Activated CD8-positive, alpha-beta memory T cell treated with anti-CD3 and anti-CD28 coated beads, Interleukin-2, amount 50 U/mL, for 1 hour (primary cell): Measurements from ENCODE around the gene RAB3A.
A peak's percentile ranks its signal among the peaks of the same experiment; 100 is the strongest.

ENCODE experiments used
- DNase-seq: peaks from one replicate; pipeline ENCODE4 v3.0.0-alpha.2; 2020; ENCODE audit errors: extremely low read depth

The RAB3A gene

GRCh38 chr19:18197941-18198340, 5.9 kb downstream of the RAB3A start:
- DNase-seq = no peak

DNA sequence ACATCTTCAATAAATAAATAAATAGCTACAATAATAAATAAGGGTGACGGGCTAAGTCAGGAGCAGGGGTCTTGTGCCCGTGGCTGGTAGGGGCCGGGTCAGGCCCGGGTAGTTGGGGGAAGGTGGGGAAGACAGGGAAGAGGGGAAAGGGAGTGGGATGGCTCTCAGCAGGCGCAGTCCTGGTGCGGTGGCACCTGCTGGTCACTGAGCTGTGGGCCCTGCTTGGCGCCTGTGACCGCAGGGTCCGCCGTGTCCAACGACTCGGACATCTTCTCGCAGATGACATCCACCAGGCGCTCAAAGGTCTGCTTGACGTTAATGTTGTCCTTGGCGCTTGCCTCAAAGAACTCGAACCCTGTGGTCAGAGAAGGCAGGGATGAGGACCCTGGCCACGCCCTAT, 6.5 kb downstream of the RAB3A start:
- no peak for DNase-seq

- no peak for DNase-seq
These were observed 7.4 kb downstream of the RAB3A start for GRCh38 chr19:18196511-18196845.

DNA sequence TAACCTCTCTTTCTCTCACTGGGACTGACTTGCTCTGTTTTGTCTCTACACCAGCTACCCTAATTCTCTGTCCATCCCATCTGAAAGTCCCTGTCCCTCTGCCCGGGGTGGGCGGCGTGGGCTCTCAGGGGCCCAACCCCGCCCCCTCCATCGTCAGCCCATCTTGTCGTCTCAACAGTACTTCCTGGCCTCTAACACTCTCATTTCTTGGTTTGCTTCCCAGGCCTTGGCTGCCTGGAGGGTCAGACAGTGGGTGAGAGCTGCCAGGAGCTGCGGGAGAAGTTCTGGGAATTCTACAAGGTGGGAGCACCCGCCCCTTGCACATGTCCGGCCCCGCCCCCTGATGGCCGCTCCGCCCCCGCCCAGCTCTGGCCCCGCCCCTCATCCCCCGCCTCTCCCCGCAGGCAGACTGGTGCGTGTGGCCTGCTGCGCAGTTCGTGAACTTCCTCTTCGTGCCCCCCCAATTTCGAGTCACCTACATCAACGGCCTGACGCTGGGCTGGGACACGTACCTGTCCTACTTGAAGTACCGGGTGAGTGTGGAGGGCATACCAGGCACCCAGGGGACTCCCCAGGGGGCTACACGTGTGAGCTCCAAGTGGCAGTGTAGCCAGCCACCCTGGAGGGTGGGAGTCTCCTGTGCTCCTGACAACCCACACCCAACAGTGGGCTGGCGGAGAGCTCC, 9.1 kb downstream of the RAB3A start:
- DNase-seq = no peak

GRCh38 chr19:18194181-18194530, 9.7 kb downstream of the RAB3A start:
- DNase-seq = no peak

- DNase-seq = no peak
These were observed 10.3 kb downstream of the RAB3A start for GRCh38 chr19:18193388-18194180.

GRCh38 chr19:18192673-18193387, 11.0 kb downstream of the RAB3A start, which contains the start of gene MPV17L2:
Gene MPV17L2 (plus strand): TSS chr19:18193218. CDS start chr19:18193282, 64 bp downstream.
- DNase-seq = peak; percentile 98

- DNase-seq = no peak
These were observed 12.2 kb downstream of the RAB3A start for GRCh38 chr19:18191640-18192062.

GRCh38 chr19:18190278-18190677, 13.6 kb downstream of the RAB3A start:
- DNase-seq = no peak

DNA sequence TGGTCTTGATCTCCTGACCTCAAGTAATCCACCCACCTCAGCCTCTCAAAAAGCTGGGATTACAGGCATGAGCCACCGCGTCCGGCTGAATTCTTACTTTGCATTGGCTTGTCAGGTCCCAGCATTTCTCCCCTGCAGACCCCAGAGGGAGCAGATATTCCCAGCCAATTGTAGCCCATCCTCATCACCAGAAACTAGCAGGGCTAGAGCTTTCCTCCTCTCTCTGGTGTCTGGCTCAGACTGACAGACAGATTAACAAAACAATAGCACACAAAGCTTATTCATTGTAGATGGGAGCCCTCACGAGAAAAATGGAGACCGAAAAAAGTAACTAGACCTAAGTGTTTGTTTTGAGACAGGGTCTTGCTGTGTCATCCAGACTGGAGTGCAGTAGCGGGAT, 18.3 kb downstream of the RAB3A start:
- DNase-seq = no peak

- no peak for DNase-seq
These were observed 20.3 kb downstream of the RAB3A start for GRCh38 chr19:18183529-18183928.

GRCh38 chr19:18179957-18180356, 23.9 kb downstream of the RAB3A start:
- no peak for DNase-seq

DNA sequence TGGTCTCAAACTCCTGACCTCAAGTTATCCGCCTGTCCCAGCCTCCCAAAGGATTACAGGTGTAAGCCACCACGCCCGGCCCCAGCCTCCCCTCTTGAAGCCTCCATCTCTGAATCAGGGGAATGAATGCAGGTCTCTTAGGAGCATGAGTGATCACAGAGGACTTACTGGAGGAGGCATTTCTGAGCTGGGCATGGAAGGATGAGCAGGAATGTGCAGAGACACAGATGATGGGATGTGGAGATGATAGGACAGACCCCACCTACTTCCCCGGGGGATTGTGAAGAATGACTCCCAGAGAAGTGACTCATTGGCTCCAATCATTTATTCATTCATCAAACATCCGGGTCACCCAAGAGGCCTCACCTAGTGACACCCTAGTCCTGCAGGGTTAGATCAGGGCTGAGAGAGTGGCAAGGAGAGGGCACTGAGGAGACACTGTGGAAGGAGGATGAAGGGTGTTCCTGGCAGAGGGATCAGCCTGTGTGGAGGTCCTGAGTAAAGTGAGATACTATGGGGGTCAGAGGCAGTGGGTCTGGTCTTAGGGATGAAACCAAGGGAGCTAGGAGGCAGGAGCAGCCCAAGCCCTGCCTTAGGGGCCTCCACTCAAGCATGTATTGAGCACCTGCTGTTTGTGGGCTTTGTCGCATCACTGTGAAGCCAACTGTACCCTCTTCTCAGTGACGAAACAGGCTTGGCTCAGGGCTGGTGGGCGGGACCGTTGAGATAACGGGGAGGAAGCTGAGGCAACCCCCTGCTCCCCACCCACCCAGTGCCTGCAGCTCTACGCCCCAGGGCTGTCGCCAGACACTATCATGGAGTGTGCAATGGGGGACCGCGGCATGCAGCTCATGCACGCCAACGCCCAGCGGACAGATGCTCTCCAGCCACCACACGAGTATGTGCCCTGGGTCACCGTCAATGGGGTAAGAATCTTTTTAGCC, 27.2 kb downstream of the RAB3A start:
- no peak for DNase-seq

- DNase-seq = no peak
These were observed 28.9 kb downstream of the RAB3A start for GRCh38 chr19:18174983-18175382.

DNA sequence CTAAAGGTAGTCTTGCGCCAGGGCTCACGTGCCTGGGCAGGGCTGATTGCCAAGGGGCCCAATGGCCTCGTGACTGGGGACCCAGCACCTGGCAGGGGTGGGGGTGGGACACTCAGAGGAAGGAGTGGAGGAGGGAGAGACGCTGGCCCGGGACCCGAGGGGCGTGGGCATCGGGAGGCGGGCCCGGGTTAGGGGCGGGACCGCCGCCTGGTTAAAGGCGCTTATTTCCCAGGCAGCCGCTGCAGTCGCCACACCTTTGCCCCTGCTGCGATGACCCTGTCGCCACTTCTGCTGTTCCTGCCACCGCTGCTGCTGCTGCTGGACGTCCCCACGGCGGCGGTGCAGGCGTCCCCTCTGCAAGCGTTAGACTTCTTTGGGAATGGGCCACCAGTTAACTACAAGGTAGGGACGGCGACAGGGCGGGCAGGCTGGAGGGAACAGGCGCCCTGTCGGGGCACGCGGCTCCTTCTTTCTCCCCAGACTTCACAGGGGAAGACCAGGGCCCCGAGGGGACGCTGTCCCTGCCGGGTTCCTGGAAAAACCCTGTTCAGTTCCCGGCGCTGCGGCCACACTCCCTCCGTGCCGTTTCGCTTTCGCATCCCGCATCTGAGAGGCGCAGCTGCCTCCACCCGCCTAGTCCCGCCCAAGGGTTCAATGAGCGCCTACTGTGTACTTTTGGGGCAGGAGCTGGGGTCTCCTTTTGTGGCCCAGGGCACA, 30.1 kb downstream of the RAB3A start, which contains the start of gene IFI30:
IFI30 (plus strand) TSS at position 242 of the 717 bp plus-strand sequence; CDS start at position 271, 29 bp downstream.
- no peak for DNase-seq

DNA sequence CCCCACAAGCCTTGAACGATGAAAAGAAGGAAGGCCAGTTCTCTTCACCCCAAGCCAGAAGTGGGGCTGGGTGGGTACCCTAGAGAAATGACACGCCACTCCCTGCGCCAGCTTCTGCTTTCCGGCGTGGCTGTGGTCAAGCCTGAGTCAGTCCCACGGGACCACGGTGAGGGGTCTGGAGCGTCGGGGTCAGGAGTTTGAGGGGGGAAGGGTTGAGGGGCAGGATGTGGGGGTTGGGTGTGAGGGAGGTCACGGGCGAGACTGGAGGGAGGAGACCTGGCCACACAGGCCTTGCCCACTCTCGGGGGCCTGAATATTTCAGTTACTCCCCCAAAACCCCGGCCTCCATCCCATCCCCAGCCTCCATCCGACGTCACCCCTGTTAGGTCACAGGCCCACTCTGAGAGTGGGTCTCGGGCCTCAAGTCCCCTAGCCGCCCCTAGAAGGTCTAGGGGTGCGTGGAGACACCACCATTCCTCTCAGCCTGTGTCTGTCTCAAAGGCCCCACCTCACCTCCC, 30.7 kb downstream of the RAB3A start:
- no peak for DNase-seq

DNA sequence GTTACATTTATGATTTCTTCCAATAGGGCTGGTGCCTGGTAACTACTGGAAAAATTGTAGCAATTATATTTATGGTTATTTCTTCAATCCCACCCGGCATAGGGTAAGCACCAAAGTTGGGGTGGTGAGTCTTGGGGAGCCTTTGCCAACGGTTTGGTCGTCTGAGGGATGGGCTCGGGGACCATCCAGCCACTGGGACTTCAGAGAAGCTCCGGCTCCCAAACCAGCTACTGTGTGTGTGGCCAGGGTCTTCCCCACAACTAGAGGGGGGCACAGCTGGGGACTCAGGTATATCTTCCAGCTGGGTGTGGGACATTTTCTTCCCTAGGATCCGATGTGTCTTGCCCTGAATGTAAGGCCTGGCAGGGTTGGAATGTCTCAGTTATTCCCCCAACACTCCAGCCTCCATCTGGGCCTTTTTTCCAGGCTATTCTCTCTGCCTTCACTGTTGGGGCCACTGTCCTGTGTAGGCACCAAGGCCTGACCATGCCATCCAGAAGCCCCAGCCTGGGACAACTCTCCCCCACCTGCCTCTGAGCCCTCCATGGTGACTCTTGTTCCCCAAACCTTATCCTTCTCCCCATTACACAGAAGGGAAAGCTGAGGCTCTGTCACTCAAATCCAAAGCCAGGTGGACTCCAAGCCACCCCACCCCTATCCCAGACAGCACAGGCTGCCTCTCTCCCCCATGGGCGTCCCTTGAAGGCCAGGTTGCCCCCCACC, 31.4 kb downstream of the RAB3A start:
- no peak for DNase-seq

GRCh38 chr19:18171605-18172327, 32.1 kb downstream of the RAB3A start:
- DNase-seq = no peak

- DNase-seq = no peak
These were observed 33.1 kb downstream of the RAB3A start for GRCh38 chr19:18170714-18171255.
